ENCODE results near the gene COQ10A. TPM values are rescaled to one million over a fixed set of nuclear protein-coding genes. Genes with fewer than 3 reads are reported as not detected.

COQ10A gene
- total and polyA plus RNA-seq, 2 of the 8 experiments (the other 6 are each of a cell fraction or from before 2014, with no cell fraction given): 21.8 to 42.9 TPM

- peak within 1 kb of the TSS; percentile 67 to 94 (median 86) for H3K4me3 ChIP-seq (ENCODE audit: extremely low read depth in 1 of 4, insufficient read depth in 2 of 4, low read depth in 3 of 4, low read length in 4 of 4)
- CTCF ChIA-PET (ENCODE audit: partially characterized antibody): interaction anchor here (0.6 to 4.2 kb wide), 35 partner anchors 8 to 414 kb away, joined by 3 to 89 read pairs (median 5); partner anchors contain the start of genes ANKRD52, COQ10A, ERBB3 and MYL6
- TF ChIP-seq CTCF (IDR thresholded peaks at IDR 0.05; ENCODE audit: control extremely low read depth in 1 of 3, insufficient read depth in 1 of 3, low read depth in 1 of 3, low read length in 3 of 3): peak in 2 of 3 experiments; percentile 9 to 24; a peak in 2 of 4 replicates
- peak; percentile 83 for TF ChIP-seq TBP (IDR thresholded peaks at IDR 0.05; ENCODE audit: low read depth, low read length)
- TF ChIP-seq ATF3 (IDR thresholded peaks at IDR 0.05; ENCODE audit: insufficient read depth, low read depth, low read length): no peak
- TF ChIP-seq PHF8 (conservative IDR thresholded peaks at IDR 0.05; ENCODE audit: low read depth, low read length): peak; percentile 64
- no peak for TF ChIP-seq CBX5 (IDR thresholded peaks at IDR 0.05; ENCODE audit: low read depth, low read length)
- peak; percentile 54; the same call in 1 of the 2 replicates for TF ChIP-seq SP2 (IDR thresholded peaks at IDR 0.05; ENCODE audit: low read length)
- TF ChIP-seq SRF (IDR thresholded peaks at IDR 0.05; ENCODE audit: low read depth, low read length): no peak
These were observed 44.8 kb upstream of the COQ10A start, which contains the start of gene RNF41 for GRCh38 chr12:56221757-56222530. Gene RNF41 (minus strand): TSS chr12:56221922. CDS start chr12:56214047, 7,875 bp downstream.

More at GRCh38 chr12:56221757-56222530, 44.8 kb upstream of the COQ10A start, which contains the start of gene RNF41:
- peak within 1 kb of the TSS; percentile 28 for H3K4ac ChIP-seq (replicated peaks; ENCODE audit: insufficient read length, low read depth, low read length)
- no peak within 1 kb of the TSS for H2BK20ac ChIP-seq (ENCODE audit: low read length)
- H3K23me2 ChIP-seq (ENCODE audit: low read depth, low read length): peaks cover 22% of the 10 kb centered on the region
- H4K5ac ChIP-seq (ENCODE audit: insufficient read length, low read depth, low read length): peak within 1 kb of the TSS; percentile 65
- H3K23ac ChIP-seq (ENCODE audit: insufficient read length): no peak within 1 kb of the TSS
- H2BK120ac ChIP-seq (replicated peaks; ENCODE audit: low read depth, low read length): no peak within 1 kb of the TSS
- no peak within 1 kb of the TSS for H2BK15ac ChIP-seq (ENCODE audit: low read length)
- H3K36me3 ChIP-seq (ENCODE audit: control insufficient read depth in 2 of 4, insufficient read depth in 4 of 4, low read length in 3 of 4): peaks cover 0 to 4% (median 2%) of the 10 kb centered on the region in 4 experiments; a peak in 2 of 8 replicates
- H3K9me3 ChIP-seq (ENCODE audit: insufficient read depth in 2 of 2, low read depth in 1 of 2, low read length in 1 of 2): no peaks in the 10 kb centered on the region
- H3K27me3 ChIP-seq (replicated peaks in 1 of 4; ENCODE audit: control insufficient read depth in 3 of 4, extremely low read depth in 1 of 4, insufficient read depth in 3 of 4, low read length in 3 of 4): no peaks in the 10 kb centered on the region
- peaks cover 0 to 25% of the 10 kb centered on the region in 2 experiments; a peak in 2 of 4 replicates for H3K79me2 ChIP-seq (ENCODE audit: control insufficient read depth in 1 of 2, insufficient read depth in 2 of 2, low read length in 2 of 2)
- H3K4me2 ChIP-seq (ENCODE audit: insufficient read depth in 1 of 2, low read depth in 2 of 2, low read length in 2 of 2): peak within 1 kb of the TSS; percentile 85 to 100
- peak within 1 kb of the TSS; percentile 66 to 94 (median 74) for H3K9ac ChIP-seq (replicated peaks in 1 of 4; ENCODE audit: extremely low read depth in 1 of 4, low read depth in 3 of 4, low read length in 3 of 4)
- peak within 1 kb of the TSS; percentile 77; the same call in 1 of the 2 replicates for H2BK12ac ChIP-seq (ENCODE audit: low read depth, low read length)
- H3K79me1 ChIP-seq (ENCODE audit: low read depth, low read length): peaks cover 10% of the 10 kb centered on the region
- 0 out of 2 replicates have a peak within 1 kb of the TSS, but pooled peaks have one; percentile 72 for H2AFZ ChIP-seq (ENCODE audit: low read length)
- peaks cover 3 to 13% (median 6%) of the 10 kb centered on the region in 4 experiments; a peak in 6 of 7 replicates for H3K4me1 ChIP-seq (replicated peaks in 1 of 4; ENCODE audit: control insufficient read depth in 3 of 4, insufficient read depth in 4 of 4, low read length in 3 of 4)
- peak within 1 kb of the TSS; percentile 85; the same call in 1 of the 2 replicates for H2AK5ac ChIP-seq (ENCODE audit: low read depth, low read length)
- H4K8ac ChIP-seq (ENCODE audit: extremely low read depth, insufficient read depth, low read length): peak within 1 kb of the TSS; percentile 76
- WGBS, 2 experiments (ENCODE audit: extremely low coverage in 1 of 2, insufficient coverage in 1 of 2, insufficient read length in 1 of 2, insufficient replicate concordance in 2 of 2, low coverage in 1 of 2, low lambda C conversion rate in 2 of 2, missing lambda C conversion rate in 1 of 2): 9% methylated on average over 41 of the region's 42 CpGs; no CpG with 5 or more reads in 1 of the 2 experiments
- POLR2A ChIA-PET (ENCODE audit: partially characterized antibody): interaction anchor here (0.6 to 9.8 kb wide), 50 partner anchors 9 to 1298 kb away, joined by 3 to 203 read pairs (median 4); partner anchors contain the start of genes ANKRD52, CNPY2, COQ10A and DDIT3
- FAIRE-seq (peak; percentile 57), DNase-seq (ENCODE audit: low read depth in 1 of 2, low spot score in 2 of 2) (peak; percentile 89 to 98)
- H3K56ac ChIP-seq (replicated peaks; ENCODE audit: insufficient read length, low read depth, low read length): peak within 1 kb of the TSS; percentile 50
- peak within 1 kb of the TSS; percentile 94 for H3K18ac ChIP-seq (ENCODE audit: extremely low read depth, low read length)
- peaks cover 0 to 4% of the 10 kb centered on the region in 2 experiments for H4K20me1 ChIP-seq (replicated peaks in 1 of 2; ENCODE audit: control insufficient read depth in 1 of 2, insufficient read depth in 2 of 2, low read length in 2 of 2)
- peak within 1 kb of the TSS; percentile 58 for H4K91ac ChIP-seq (replicated peaks; ENCODE audit: insufficient read length, low read length)
- H3K14ac ChIP-seq (ENCODE audit: insufficient read length): no peak within 1 kb of the TSS
- peak within 1 kb of the TSS; percentile 86 for H3K27ac ChIP-seq (ENCODE audit: low read depth, low read length)
- H2BK5ac ChIP-seq (ENCODE audit: low read depth, low read length): peak within 1 kb of the TSS; percentile 89
